Body of pancreas (tissue), 4 donors: ENCODE measurements around the gene CREB3L1. TPM values are rescaled to one million over a fixed set of nuclear protein-coding genes. Genes with fewer than 3 reads are reported as not detected.

Experiments used
- ATAC-seq: fragments of 150-250 bp; one replicate; pipeline ENCODE4 v1.9.1; 2016
- DNase-seq, 4 donors: peaks; one replicate each; pipeline ENCODE4 v3.0.0-alpha.2; 2019
- H3K27ac ChIP-seq, 4 donors: fragments of 200-600 bp; sonication (generic); 1 replicate in 3 of 4; 2 replicates in 1 of 4; pipeline versions ENCODE4 v1.5.1 to v1.6.1; 2016 to 2019; ENCODE audit warnings: mild to moderate bottlenecking in 1 of 4, mixed read lengths in 1 of 4, moderate library complexity in 1 of 4
- H3K27me3 ChIP-seq, 2 donors: fragments of 200-600 bp; sonication (generic); one replicate each; pipeline ENCODE4 v1.6.0; 2016; ENCODE audit warnings: mild to moderate bottlenecking in 1 of 2
- H3K36me3 ChIP-seq, 2 donors: fragments of 200-600 bp; sonication (generic); replicated peaks in 1 of 2; 2 replicates each; pipeline ENCODE4 v1.5.1; 2016; ENCODE audit warnings: low read depth in 2 of 2; ENCODE audit not compliant: insufficient read depth in 1 of 2
- H3K4me1 ChIP-seq: fragments of 200-600 bp; sonication (generic); one replicate; pipeline ENCODE4 v1.6.0; 2016
- H3K4me3 ChIP-seq, 2 donors: fragments of 200-600 bp; sonication (generic); 1 replicate in 1 of 2; 2 replicates in 1 of 2; pipeline ENCODE4 v1.5.1; 2016 to 2019
- H3K9me3 ChIP-seq, 3 donors: fragments of 200-600 bp; sonication (generic); 1 replicate in 2 of 3; 2 replicates in 1 of 3; pipeline ENCODE4 v1.5.1; 2016
- CTCF ChIP-seq, 7 experiments: fragments of 450-650 bp in 4 of 7; fragments of 200-600 bp in 3 of 7; sonication (generic) in 3 of 7; IDR thresholded peaks; one replicate each; pipeline ENCODE4 v1.5.1; 2016 to 2019; ENCODE audit warnings: antibody characterized with exemption in 7 of 7
- POLR2A ChIP-seq, 3 donors: fragments of 450-650 bp; IDR thresholded peaks; one replicate each; pipeline ENCODE4 v1.6.1; 2016; ENCODE audit warnings: antibody characterized with exemption in 3 of 3, mild to moderate bottlenecking in 2 of 3
- WGBS, 2 donors: methylation state at CpG; one replicate each; pipeline ENCODE4 v1.1.5; 2017; 5-methylcytosine and 5-hydroxymethylcytosine counted together
- intact Hi-C: fragments of 100-400 bp; cut with DNase I; formaldehyde crosslinking; loops from one replicate; pipeline ENCODE4 v1.15.1; 2023
- total RNA-seq, 2 donors: library from RNA; depleted of rRNA; stranded (reverse); fragments of >200 nt; gene quantifications; one replicate each; pipeline ENCODE4 v1.1.0, GENCODE V29; 2016

CREB3L1 gene
- total RNA-seq, 2 donors from 2014 or later, result 20.8 to 22.7 TPM

GRCh38 chr11:46239801-46240061 lies 37.7 kb upstream of the CREB3L1 start:
- peaks cover 45% of the 10 kb centered on the region for H3K4me1 ChIP-seq
- H3K27ac ChIP-seq, result peak overlapping the region in 2 of 4 donors; percentile 16 to 76

GRCh38 chr11:46240371-46240770 lies 37.1 kb upstream of the CREB3L1 start:
- H3K27ac ChIP-seq, result no peak overlapping the region
- WGBS, 2 donors, result 84 to 86% methylated on average over 2 of the region's 2 CpGs
- TF ChIP-seq POLR2A (IDR thresholded peaks at IDR 0.05) (no peak), CTCF (IDR thresholded peaks at IDR 0.05) (no peak)
- no peaks in the 10 kb centered on the region for H3K27me3 ChIP-seq
- H3K4me3 ChIP-seq, result no peak overlapping the region
- H3K4me1 ChIP-seq, result peaks cover 45% of the 10 kb centered on the region
- no peaks in the 10 kb centered on the region for H3K9me3 ChIP-seq
- ATAC-seq (no peak), DNase-seq (no peak)
- intact Hi-C loops, result no loop called here
- H3K36me3 ChIP-seq, result no peaks in the 10 kb centered on the region

More at GRCh38 chr11:46239801-46240061, 37.7 kb upstream of the CREB3L1 start:
- WGBS, 2 donors, result 35 to 40% methylated on average over 4 of the region's 4 CpGs
- H3K9me3 ChIP-seq, result no peaks in the 10 kb centered on the region
- H3K36me3 ChIP-seq, result no peaks in the 10 kb centered on the region
- H3K27me3 ChIP-seq, result no peaks in the 10 kb centered on the region
- H3K4me3 ChIP-seq, result no peak overlapping the region
- no peak for ATAC-seq
- peak in 1 of 4 donors; percentile 32 for DNase-seq
- intact Hi-C loops, result no loop called here
- TF ChIP-seq POLR2A (IDR thresholded peaks at IDR 0.05) (no peak), CTCF (IDR thresholded peaks at IDR 0.05) (no peak)

GRCh38 chr11:46240861-46241260 lies 36.6 kb upstream of the CREB3L1 start:
- DNase-seq, result no peak
- H3K9me3 ChIP-seq, result no peaks in the 10 kb centered on the region
- ATAC-seq, result no peak
- 86 to 87% methylated on average over 7 of the region's 7 CpGs for WGBS, 2 donors
- no peaks in the 10 kb centered on the region for H3K27me3 ChIP-seq
- H3K27ac ChIP-seq, result no peak overlapping the region
- intact Hi-C loops, result no loop called here
- H3K36me3 ChIP-seq, result no peaks in the 10 kb centered on the region
- TF ChIP-seq CTCF (IDR thresholded peaks at IDR 0.05), result no peak
- no peak overlapping the region for H3K4me3 ChIP-seq
- H3K4me1 ChIP-seq, result peaks cover 45% of the 10 kb centered on the region

- TF ChIP-seq CTCF (IDR thresholded peaks at IDR 0.05) (no peak), POLR2A (IDR thresholded peaks at IDR 0.05) (no peak)
- DNase-seq (no peak), ATAC-seq (no peak)
- no peaks in the 10 kb centered on the region for H3K36me3 ChIP-seq
- no peaks in the 10 kb centered on the region for H3K27me3 ChIP-seq
- H3K27ac ChIP-seq, result peak overlapping the region; percentile 86 to 94 (median 88)
- intact Hi-C loops, result no loop called here
- WGBS, 2 donors, result 76 to 85% methylated on average over 9 of the region's 9 CpGs
- H3K4me1 ChIP-seq, result peaks cover 39% of the 10 kb centered on the region
- H3K9me3 ChIP-seq, result no peaks in the 10 kb centered on the region
- H3K4me3 ChIP-seq, result no peak overlapping the region
Measured at GRCh38 chr11:46242041-46242951, 35.2 kb upstream of the CREB3L1 start.
